ENCODE results near the gene THAP2. TPM values are rescaled to one million over a fixed set of nuclear protein-coding genes. Genes with fewer than 3 reads are reported as not detected.
"Not testable (repeated sequence)": the region's sequence is repeated elsewhere in the genome, so short reads cannot be mapped to it uniquely, and the experiment has no call there.

Gene THAP2
- total RNA-seq, 1 donor from 2014 or later, result 10.1 TPM

DNA sequence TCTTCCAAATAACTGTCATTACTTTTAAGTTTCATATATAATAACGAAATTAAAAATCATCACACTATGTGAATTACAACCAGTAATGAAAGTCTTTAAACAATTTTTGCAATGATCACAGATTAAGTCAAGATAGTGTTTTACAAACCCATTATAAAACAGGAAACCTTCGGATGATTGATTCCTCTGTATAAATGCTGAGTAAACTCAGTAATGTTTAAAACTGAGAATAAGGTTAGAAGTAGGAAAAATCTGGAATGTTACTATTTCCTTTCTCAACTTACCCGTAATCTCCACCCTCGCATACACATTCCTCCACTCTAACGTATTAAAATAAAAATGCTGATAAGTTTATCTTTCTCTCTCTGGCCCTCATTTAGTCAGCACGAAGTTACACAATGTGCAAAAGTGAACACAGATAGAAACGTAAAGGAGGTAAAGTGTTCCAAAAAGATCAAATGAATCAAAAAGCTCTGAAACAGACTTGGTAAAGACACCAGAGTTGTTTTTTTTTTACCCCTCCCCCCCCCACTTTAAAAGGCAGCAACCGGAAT lies 2.0 kb upstream of the THAP2 start:
- no peak for DNase-seq (ENCODE audit: low spot score)

DNA sequence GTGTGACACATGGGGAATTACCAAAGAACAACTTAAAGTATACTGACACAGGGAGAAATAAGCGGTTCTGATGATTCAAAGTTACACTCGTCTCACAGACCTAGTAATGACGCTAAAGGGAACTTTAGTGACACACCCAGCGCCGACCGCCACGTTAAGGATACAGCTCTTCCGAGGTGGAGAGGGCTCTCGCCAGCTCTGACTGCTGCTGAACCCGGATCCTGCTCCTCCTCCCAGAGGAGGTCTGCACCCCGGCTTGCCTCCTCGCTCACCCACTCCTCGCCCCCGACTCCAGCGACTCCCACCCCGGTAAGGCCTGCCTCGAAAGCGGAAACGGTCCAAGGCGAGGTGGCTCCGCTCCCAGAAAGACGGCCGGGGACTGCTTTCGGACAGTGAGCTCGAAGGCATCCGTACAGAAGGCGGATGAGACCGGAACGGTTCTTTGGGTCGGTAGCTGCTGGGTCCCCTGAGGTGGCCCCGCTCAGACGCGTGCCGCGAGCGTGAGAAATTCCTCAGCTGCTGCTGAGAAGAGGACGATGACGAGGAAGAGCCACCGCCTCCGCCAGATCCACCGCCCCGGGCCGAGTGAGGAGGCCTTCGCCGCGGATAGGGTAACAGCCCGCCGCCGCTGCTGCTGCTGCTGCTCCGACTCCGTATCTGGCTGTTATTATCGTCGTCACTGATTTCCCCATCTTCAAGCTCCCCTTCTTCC lies 1.1 kb upstream of the THAP2 start:
- peak; percentile 92 for DNase-seq (ENCODE audit: low spot score)

DNA sequence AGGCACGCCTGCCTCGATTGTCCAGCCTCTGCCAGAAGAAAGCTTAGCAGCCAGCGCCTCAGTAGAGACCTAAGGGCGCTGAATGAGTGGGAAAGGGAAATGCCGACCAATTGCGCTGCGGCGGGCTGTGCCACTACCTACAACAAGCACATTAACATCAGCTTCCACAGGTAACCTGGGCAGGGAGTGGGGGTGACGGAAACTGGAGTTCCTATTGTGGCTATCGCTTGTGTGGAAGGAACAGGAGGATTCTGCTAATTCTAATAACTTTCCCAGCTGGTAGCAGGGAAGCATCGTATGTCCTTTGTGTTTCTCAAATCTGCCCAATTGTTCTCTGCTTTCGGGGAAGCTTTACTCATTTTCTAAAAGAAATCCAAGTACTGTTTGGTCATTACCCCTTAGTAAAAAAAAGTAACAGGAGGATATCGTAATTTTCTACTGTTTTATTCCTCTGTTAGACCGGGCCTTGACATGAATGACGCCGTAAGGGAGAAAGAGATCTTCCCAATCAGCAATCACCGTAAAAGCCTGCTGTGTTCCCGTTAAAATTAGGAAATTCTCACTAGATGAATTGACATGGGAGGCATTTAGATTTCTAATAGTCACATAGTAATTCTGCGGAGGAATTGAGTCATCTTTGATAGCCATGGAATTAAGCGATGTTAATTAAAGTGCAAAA lies 449 bp downstream of the THAP2 start:
- no peak for DNase-seq (ENCODE audit: low spot score)

DNA sequence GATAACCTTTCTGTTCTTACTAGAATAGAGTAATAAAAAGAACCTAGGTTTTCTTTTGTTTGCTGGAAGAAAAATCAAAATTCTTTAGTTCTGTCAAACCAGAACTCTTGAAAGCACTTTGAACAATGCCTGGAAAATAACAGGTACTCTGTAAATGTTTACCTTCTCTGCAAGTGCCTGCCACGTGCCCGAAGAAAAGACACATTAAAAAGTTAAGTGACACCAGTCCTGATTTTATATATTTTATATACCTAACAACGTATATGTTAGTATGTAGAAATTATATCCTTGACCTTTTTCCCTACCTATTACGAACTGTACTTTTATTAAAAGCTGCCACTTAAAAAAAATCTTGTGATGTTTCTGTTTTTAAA lies 976 bp downstream of the THAP2 start:
- DNase-seq (ENCODE audit: low spot score), result no peak

DNA sequence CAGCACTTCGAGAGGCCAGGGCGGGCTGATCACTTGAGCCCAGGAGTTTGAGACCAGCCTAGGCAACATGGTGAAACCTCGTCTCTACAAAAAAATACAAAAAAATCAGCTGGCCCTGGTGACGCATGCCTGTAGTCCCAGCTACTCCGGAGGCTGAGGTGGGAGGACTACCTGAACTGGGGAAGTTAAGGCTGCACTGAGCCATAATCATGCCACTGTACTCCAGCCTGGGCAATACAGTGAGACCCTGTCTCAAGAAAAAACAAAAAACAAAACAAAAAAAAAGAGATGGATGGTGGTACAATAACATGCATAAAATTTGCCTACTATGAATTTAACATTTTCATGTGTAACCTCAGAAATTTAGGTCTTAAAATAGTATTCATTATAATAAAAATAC lies 2.2 kb downstream of the THAP2 start:
- no peak for DNase-seq (ENCODE audit: low spot score)

GRCh38 chr12:71671311-71671710 lies 7.2 kb downstream of the THAP2 start:
- DNase-seq (ENCODE audit: low spot score), result no peak

GRCh38 chr12:71671816-71672215 lies 7.7 kb downstream of the THAP2 start:
- DNase-seq (ENCODE audit: low spot score), result no peak

GRCh38 chr12:71682466-71682865 lies 18.4 kb downstream of the THAP2 start:
- no peak for DNase-seq (ENCODE audit: low spot score)

- no peak for DNase-seq (ENCODE audit: low spot score)
These were observed 19.5 kb downstream of the THAP2 start for GRCh38 chr12:71683633-71684032.

DNA sequence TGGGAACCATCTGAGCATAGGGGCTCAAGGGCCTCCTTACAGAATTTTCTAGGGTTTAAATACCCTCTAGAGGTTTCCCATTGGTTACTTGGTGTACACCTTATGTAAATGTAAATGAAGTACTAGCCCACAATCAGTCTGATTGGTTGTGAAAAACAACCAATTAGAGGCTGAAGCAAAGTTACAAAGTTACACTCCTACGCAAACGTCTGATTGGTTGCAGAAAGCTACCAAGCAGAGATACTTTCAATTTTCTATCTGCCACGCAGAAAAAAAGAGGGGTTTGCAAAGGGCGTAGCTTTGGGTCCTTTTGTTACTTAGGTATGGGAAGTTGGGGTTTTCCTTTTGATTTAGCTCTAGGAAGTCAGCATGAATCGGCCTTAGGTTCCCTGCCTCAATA lies 20.0 kb downstream of the THAP2 start:
- DNase-seq (ENCODE audit: low spot score), result no peak

DNA sequence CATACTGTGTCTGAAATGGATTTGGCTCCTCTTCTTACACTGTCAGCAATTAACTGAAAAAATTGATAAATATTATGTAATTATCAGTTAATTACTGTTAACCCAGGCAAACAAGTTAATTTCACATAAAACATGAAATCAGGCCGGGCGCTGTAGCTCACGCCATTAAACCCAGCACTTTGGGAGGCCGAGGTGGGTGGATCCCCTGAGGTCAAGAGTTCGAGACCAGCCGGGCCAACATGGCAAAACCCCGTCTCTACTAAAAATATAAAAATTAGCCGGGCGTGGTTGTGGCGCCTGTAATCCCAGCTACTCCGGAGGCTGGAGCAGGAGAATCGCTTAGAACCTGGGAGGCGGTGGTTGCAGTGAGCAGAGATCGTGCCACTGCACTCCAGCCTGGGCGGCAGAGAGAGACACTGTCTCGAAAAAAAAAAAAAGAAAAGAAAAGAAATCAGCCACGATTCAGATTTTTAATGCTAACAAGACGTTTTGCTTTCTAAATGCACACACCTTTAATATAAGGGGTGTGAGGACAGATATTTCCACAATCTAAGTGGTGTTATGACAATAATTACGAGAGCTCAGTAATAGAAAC lies 21.3 kb downstream of the THAP2 start:
- no peak for DNase-seq (ENCODE audit: low spot score)

DNA sequence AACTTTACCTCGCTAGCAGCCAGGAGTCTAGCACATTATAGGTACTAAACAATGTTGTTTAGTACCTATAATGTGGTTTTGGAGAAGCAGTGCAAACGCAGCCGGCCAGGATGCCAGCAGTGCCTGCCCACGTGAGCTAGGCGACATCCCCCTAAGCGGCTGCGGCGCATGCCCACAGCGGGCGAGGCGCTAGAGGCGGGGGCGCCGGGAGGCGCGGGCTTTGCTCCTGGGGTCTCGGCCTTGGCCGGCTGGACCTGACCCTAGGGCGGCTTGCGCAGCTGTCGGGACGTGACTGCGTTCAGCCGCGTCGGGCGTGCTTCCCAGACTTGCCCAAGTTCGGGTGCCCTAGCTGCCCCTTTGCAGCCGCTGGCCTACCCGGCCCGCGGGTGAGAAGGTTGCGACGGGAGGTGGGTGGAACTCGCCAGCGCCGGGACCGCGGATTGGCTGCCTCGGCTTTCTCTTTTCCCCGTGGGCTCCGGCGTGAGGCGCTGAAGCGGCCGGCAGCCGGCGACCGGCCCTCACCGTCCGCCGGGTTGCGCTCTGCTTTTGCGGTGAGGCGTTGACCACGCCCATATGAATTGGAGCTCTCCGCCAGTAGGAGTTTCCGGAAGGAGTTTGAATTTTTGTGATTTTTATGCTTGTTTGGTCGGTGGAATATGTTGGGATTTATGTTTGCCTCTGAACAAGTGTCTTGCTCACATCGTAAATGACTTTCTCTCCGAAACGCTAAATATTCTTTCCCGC lies 22.0 kb downstream of the THAP2 start, which contains the start of gene TMEM19:
Gene TMEM19 (plus strand): TSS at position 169 of the 744 bp plus-strand sequence. CDS start 599 bp downstream, outside the sequence.
- DNase-seq (ENCODE audit: low spot score), result peak; percentile 96

DNA sequence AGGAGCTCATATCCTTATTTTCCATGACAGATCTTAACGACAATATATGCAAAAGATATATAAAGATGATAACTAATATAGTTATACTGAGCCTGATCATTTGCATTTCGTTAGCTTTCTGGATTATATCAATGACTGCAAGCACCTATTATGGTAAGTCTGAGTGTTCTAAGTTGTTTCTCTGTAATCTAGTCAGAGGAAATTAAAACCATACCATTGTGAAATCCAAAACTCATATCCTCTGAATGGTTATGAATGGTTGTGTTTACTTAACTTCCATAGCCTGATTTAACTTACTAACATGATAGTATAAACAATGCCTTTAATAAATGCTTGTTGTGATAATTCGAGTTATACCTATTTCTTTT lies 22.5 kb downstream of the THAP2 start:
- DNase-seq (ENCODE audit: low spot score), result no peak

- not testable (repeated sequence) for DNase-seq (ENCODE audit: low spot score)
These were observed 23.1 kb downstream of the THAP2 start for GRCh38 chr12:71687172-71687571.

- DNase-seq (ENCODE audit: low spot score), result no peak
These were observed 25.0 kb downstream of the THAP2 start for GRCh38 chr12:71688961-71689570.

DNA sequence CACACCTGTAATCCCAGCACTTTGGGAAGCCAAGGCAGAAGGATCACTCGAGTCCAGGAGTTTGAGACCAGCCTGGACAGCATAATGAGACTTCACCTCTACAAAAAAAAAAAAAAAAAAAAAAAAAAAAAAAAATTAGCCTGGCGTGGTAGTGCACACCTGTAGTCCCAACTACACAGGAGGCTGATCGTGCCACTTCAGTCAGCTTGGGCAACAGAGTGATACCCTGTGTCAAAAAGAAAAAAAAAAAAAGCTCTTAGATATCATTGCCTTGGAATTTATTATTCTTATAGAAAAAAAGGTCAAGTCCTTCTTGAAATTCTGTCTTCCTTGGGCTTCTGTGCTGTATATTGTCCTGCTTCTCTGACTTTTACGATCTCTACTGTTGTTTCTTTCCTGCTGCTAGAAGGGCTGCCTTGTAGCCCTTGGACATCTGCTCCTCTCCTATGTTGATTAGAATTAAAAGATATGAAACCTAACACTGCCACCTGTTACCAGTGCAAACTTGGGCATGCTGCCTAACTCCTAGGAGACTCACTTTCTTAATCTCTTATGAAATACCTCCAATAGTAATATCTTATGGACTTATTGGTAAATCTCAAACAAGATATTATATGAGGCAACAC lies 27.5 kb downstream of the THAP2 start:
- no peak for DNase-seq (ENCODE audit: low spot score)

DNA sequence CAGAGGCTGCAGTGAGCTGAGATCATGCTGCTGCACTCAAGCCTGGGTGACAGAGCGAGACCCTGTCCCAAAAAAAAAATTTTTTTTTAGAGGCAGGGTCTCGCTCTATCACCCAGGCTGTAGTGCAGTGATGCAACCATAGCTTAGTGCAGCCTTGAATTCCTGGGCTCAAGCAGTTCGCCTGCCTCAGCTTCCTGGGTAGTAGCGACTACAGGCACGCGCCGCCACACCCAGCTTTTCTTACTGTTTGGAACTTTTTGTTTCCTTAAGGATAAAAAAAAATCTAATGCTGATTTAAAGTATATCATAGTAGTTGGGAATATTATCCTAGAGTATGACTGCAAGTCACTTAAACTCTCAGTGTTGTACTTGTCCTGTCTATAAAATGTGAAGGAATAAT lies 29.0 kb downstream of the THAP2 start:
- no peak for DNase-seq (ENCODE audit: low spot score)

DNA sequence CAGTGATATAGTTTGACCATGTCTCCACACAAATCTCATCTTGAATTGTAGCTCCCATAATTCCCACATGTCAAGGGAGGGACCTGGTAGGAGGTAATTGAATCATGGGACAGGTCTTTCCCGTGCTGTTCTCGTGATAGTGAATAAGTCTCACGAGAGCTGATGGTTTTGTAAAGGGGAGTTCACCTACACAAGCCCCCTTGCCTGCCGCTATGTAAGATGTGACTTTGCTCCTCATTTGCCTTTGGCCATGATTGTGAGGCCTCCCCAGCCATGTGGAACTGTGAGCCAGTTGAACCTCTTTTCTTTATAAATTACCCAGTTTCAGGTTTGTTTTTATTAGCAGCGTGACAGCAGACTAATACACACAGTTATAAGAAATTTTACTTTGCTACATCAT lies 29.6 kb downstream of the THAP2 start:
- not testable (repeated sequence) for DNase-seq (ENCODE audit: low spot score)

- no peak for DNase-seq (ENCODE audit: low spot score)
These were observed 30.2 kb downstream of the THAP2 start for GRCh38 chr12:71694099-71694820.

- no peak for DNase-seq (ENCODE audit: low spot score)
These were observed 31.7 kb downstream of the THAP2 start for GRCh38 chr12:71695782-71696181.
